Heart left ventricle (tissue), 16 donors: ENCODE data around the gene NAGPA. TPM values are rescaled to one million over a fixed set of nuclear protein-coding genes. Genes with fewer than 3 reads are reported as not detected.

Experiments
- ATAC-seq, 4 donors: fragments of 200-7000 bp; cut with Tn5 transposase; one replicate each; pipeline ENCODE4 v1.9.1; 2020 to 2022; ENCODE audit warnings: moderate library complexity in 4 of 4, mild to moderate bottlenecking in 3 of 4, moderate number of reproducible peaks in 1 of 4
- DNase-seq, 5 donors: peaks; one replicate each; pipeline ENCODE4 v3.0.0-alpha.2; 2020
- H3K27ac ChIP-seq, 12 donors: fragments of 200-600 bp; sonication (generic) in 4 of 12; one replicate each; pipeline versions ENCODE4 v1.5.0 to v1.8.0; 2016 to 2022; ENCODE audit warnings: mild to moderate bottlenecking in 2 of 12
- H3K27me3 ChIP-seq, 9 donors: fragments of 200-600 bp; sonication (generic) in 2 of 9; one replicate each; pipeline versions ENCODE4 v1.5.1 to v1.8.0; 2016 to 2022; ENCODE audit warnings: mild to moderate bottlenecking in 3 of 9
- H3K36me3 ChIP-seq, 9 donors: fragments of 200-600 bp; sonication (generic) in 2 of 9; one replicate each; pipeline versions ENCODE4 v1.5.0 to v1.8.0; 2018 to 2022; ENCODE audit warnings: mild to moderate bottlenecking in 2 of 9
- H3K4me1 ChIP-seq, 12 donors: fragments of 200-600 bp; sonication (generic) in 4 of 12; one replicate each; pipeline versions ENCODE4 v1.5.0 to v1.8.0; 2016 to 2022; ENCODE audit warnings: mild to moderate bottlenecking in 3 of 12
- H3K4me3 ChIP-seq, 12 donors: fragments of 200-600 bp; sonication (generic) in 4 of 12; one replicate each; pipeline versions ENCODE4 v1.5.0 to v1.8.0; 2017 to 2022; ENCODE audit warnings: mild to moderate bottlenecking in 9 of 12, moderate library complexity in 4 of 12
- H3K9me3 ChIP-seq, 12 donors: fragments of 200-600 bp; sonication (generic) in 4 of 12; one replicate each; pipeline versions ENCODE4 v1.5.0 to v1.8.0; 2016 to 2022; ENCODE audit warnings: mild to moderate bottlenecking in 1 of 12
- CTCF ChIP-seq, 12 donors: fragments of 200-600 bp; sonication (generic) in 4 of 12; IDR thresholded peaks; one replicate each; pipeline versions ENCODE4 v1.5.0 to v1.8.0; 2018 to 2022; ENCODE audit warnings: antibody characterized with exemption in 12 of 12, mild to moderate bottlenecking in 5 of 12
- POLR2A ChIP-seq, 2 donors: fragments of 450-650 bp; IDR thresholded peaks; one replicate each; pipeline ENCODE4 v1.6.1; 2017; ENCODE audit warnings: antibody characterized with exemption in 2 of 2, mild to moderate bottlenecking in 2 of 2, moderate library complexity in 2 of 2
- WGBS, 4 donors: extraction: QIAGEN DNeasy Blood & Tissue Kit in 2 of 4; methylation state at CpG; one replicate each; pipeline versions ENCODE4 v1.1.5 to v1.1.7; 2013 to 2018; 5-methylcytosine and 5-hydroxymethylcytosine counted together
- intact Hi-C, 10 donors: fragments of 100-400 bp; cut with DNase I; formaldehyde crosslinking; loops; one replicate each; pipeline versions ENCODE4 v1.11.1 to v1.14.2; 2022
- polyA plus RNA-seq, 2 donors: library from polyadenylated mRNA; stranded (reverse); fragments of 200-250 nt; gene quantifications; one replicate each; pipeline ENCODE4 v1.2.3, GENCODE V29; 2013
- total RNA-seq, 9 donors: library from RNA; depleted of rRNA in 2 of 9; stranded (reverse); fragments of >200 nt in 2 of 9; fragmentation: NEBNext Ultra II Directional in 3 of 9; extraction: Animal tissue kit (Norgen Biotek cat#: 25700) in 3 of 9; gene quantifications; one replicate each; pipeline versions ENCODE4 v1.1.0 to v1.2.4, GENCODE V29; 2016 to 2023
- donor health status: ischemic (EF 13 %, LVEDD 7.1; RV severe dilation, severe dysfunction).
- donor health status: healthy with polysubstance abuse.
- donor health status: DM: no; HTN: yes; CAD: no.
- donor health status: DM: no; HTN: no; CAD: no.
- donor health status: ischemic (EF 25% LVEDD 6.9; RV normal size, moderate dysfunction).
- donor health status: ischemic (EF 25% LVEDD 5.7; RV mildly dilated, moderate dysfunction).
- donor health status: healthy.
- donor health status: DM: yes; HTN: yes; CAD: no.
- donor health status: ischemic (EF 35%, LVEDD 5.7; RV mildly dilated, moderate dysfunction).
- donor health status: nonischemic (EF 11% LVEDD 7.7; RV severe dilation, severe dysfunction).
- donor health status: DM: yes; HTN: yes; CAD: no.
- donor health status: PGD.
- donor health status: ischemic (EF 29% LVEDD 5.4; RV normal size, mild dysfunction).
- donor health status: nonischemic (EF 23%, LVEDD 6.1; RV moderate dilation, normal function).

NAGPA gene
- total and polyA plus RNA-seq, 11 donors: 3.8 to 14.6 (median 7.8) TPM

GRCh38 chr16:5031601-5032000, 2.1 kb downstream of the NAGPA start:
- no peak overlapping the region for H3K4me3 ChIP-seq
- peaks cover 0 to 26% (median 8%) of the 10 kb centered on the region in 9 donors for H3K36me3 ChIP-seq
- no peaks in the 10 kb centered on the region for H3K9me3 ChIP-seq
- H3K27me3 ChIP-seq: no peaks in the 10 kb centered on the region
- TF ChIP-seq CTCF (IDR thresholded peaks at IDR 0.05): no peak
- no peak for TF ChIP-seq POLR2A (IDR thresholded peaks at IDR 0.05)
- intact Hi-C loops: no loop called here
- no peak overlapping the region for H3K27ac ChIP-seq
- 77 to 81% (median 80%) methylated on average over 7 of the region's 7 CpGs for WGBS, 4 donors
- ATAC-seq (no peak), DNase-seq (peak in 1 of 5 donors; percentile 10)
- H3K4me1 ChIP-seq: peaks cover 0 to 24% (median 15%) of the 10 kb centered on the region in 12 donors

GRCh38 chr16:5030251-5030870, 3.4 kb downstream of the NAGPA start:
- ATAC-seq: no peak
- TF ChIP-seq POLR2A (IDR thresholded peaks at IDR 0.05) (no peak), CTCF (IDR thresholded peaks at IDR 0.05) (no peak)
- no peaks in the 10 kb centered on the region for H3K9me3 ChIP-seq
- 86 to 96% (median 87%) methylated on average over 12 of the region's 12 CpGs for WGBS, 4 donors
- no peak overlapping the region for H3K4me3 ChIP-seq
- peak in 1 of 5 donors; percentile 22 for DNase-seq
- intact Hi-C loops: no loop called here
- H3K4me1 ChIP-seq: peaks cover 0 to 19% (median 15%) of the 10 kb centered on the region in 12 donors
- no peaks in the 10 kb centered on the region for H3K27me3 ChIP-seq
- no peak overlapping the region for H3K27ac ChIP-seq
- peaks cover 0 to 28% (median 8%) of the 10 kb centered on the region in 9 donors for H3K36me3 ChIP-seq

DNA sequence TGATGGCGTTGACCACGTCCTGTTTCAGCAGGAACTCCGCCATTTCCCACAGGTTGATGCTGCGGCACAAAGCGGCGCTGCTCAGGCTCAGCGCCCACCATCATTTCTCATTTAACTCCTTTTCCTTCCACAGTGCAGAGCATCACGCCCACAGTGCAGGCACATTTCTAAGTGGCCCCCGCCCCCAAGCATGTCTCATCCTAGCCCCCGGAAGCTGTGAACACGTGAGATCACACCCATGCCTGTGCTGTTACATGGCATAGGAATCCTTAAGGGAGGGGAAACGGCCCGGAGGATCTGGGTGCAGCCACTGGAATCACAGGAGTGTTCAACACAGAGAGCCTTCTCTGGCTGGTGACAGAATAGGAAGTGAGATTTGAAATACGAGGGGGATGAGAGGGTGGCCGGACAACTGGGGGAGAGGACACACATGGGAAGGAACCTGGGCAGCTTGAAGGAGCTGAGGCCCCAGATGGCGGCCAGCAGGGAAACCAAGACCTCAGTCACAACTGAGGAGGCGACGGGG, 4.7 kb downstream of the NAGPA start:
- Histone ChIP-seq H3K27ac (no peak overlapping the region), H3K36me3 (peaks cover 0 to 28% (median 8%) of the 10 kb centered on the region in 9 donors), H3K9me3 (no peaks in the 10 kb centered on the region), H3K27me3 (no peaks in the 10 kb centered on the region), H3K4me1 (peaks cover 0 to 21% (median 8%) of the 10 kb centered on the region in 12 donors), H3K4me3 (no peak overlapping the region)
- WGBS, 4 donors: 88 to 92% (median 92%) methylated on average over 18 of the region's 18 CpGs
- TF ChIP-seq CTCF (IDR thresholded peaks at IDR 0.05) (no peak), POLR2A (IDR thresholded peaks at IDR 0.05) (no peak)
- ATAC-seq: no peak
- peak in 1 of 5 donors; percentile 8 for DNase-seq
- intact Hi-C loops: loop anchor here in 3 of 10 donors (5.0 to 10.0 kb wide), 4 partner anchors 64 to 164 kb away; partner anchors contain the start of gene SEC14L5 (in 2 of the 3)

GRCh38 chr16:5027575-5028235, 6.0 kb downstream of the NAGPA start:
- no peak overlapping the region for H3K4me3 ChIP-seq
- TF ChIP-seq CTCF (IDR thresholded peaks at IDR 0.05) (no peak), POLR2A (IDR thresholded peaks at IDR 0.05) (no peak)
- H3K27ac ChIP-seq: no peak overlapping the region
- no peaks in the 10 kb centered on the region for H3K27me3 ChIP-seq
- WGBS, 4 donors: 93 to 95% (median 94%) methylated on average over 13 to 32 of the region's 32 CpGs
- H3K9me3 ChIP-seq: no peaks in the 10 kb centered on the region
- H3K4me1 ChIP-seq: peaks cover 0 to 15% (median 2%) of the 10 kb centered on the region in 12 donors
- intact Hi-C loops: loop anchor here in 3 of 10 donors (5.0 to 10.0 kb wide), 4 partner anchors 63 to 163 kb away; partner anchors contain the start of gene SEC14L5 (in 2 of the 3)
- H3K36me3 ChIP-seq: peaks cover 0 to 28% (median 8%) of the 10 kb centered on the region in 9 donors
- ATAC-seq (no peak), DNase-seq (peak in 1 of 5 donors; percentile 15)
